Measurements from ENCODE around the gene HIF3A. TPM values are rescaled to one million over a fixed set of nuclear protein-coding genes. Genes with fewer than 3 reads are reported as not detected.

The HIF3A gene
- total and polyA plus RNA-seq, 2 of the 4 experiments (the other 2 are of a cell fraction), result 0.02 TPM; not detected in 1

DNA sequence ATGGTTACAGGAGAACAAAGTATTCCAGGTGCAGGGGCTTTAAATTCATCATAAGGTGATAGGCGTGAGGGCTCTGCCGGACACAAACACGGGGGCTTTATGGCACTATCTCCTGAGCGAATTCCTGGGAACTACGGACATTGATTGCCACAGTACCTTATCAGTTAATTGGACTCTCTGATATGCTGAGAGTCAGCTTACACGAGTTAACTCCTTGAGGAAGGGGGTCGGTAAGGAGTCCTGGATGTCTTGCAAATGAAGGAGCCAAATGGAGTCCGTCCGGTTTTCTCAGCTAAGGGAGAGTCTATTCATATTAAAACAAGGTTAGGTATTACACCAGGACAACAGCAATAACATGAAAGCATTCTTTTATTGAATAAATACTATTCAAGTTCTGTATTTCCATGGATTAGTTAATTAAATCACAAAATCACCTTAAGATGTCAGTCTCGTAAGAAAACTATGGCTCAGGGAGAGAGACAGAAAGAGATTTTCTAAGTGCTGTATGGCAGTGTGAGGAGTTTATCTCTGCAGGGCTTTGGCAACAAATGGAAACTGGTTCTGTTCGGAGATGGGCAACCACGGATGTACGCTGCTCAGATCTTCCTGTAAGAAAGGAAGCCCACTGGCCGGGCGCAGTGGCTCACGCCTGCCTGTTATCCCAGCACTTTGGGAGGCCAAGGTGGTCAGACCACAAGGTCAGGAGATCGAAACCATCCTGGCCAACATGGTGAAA lies 26.2 kb upstream of the HIF3A start:
- Histone ChIP-seq H3K4me2 (ENCODE audit: low read depth, low read length) (no peak overlapping the region), H3K56ac (ENCODE audit: extremely low read depth, insufficient read depth, low read length) (no peak overlapping the region), H3K36me3 (ENCODE audit: control insufficient read depth, insufficient read depth, low read length) (no peaks in the 10 kb centered on the region), H2AK5ac (ENCODE audit: low read depth, low read length) (no peak overlapping the region), H2AK9ac (replicated peaks; ENCODE audit: low read depth, low read length, poor library complexity) (no peak overlapping the region), H2BK120ac (ENCODE audit: low read depth, low read length) (no peak overlapping the region), H4K91ac (ENCODE audit: insufficient read depth, low read depth, low read length) (no peak overlapping the region), H3K79me1 (ENCODE audit: low read depth in 1 of 2, low read length in 2 of 2) (no peaks in the 10 kb centered on the region), H3K9me1 (ENCODE audit: insufficient read depth, low read length) (peaks cover 3% of the 10 kb centered on the region; the same call in 1 of the 2 replicates), H2BK15ac (ENCODE audit: low read depth, low read length) (no peak overlapping the region), H3K4ac (ENCODE audit: low read depth, low read length) (no peak overlapping the region), H3K14ac (replicated peaks; ENCODE audit: low read depth, low read length) (no peak overlapping the region), H4K5ac (ENCODE audit: low read depth, low read length) (no peak overlapping the region), H3K9ac (ENCODE audit: low read depth, low read length) (no peak overlapping the region), H2BK5ac (ENCODE audit: low read depth, low read length, poor library complexity, severe bottlenecking) (no peak overlapping the region), H4K8ac (ENCODE audit: low read depth in 2 of 2, low read length in 2 of 2) (no peak overlapping the region), H3K27ac (ENCODE audit: insufficient read depth, low read length) (no peak overlapping the region), H4K20me1 (ENCODE audit: insufficient read depth, low read length) (no peaks in the 10 kb centered on the region; the same call in 1 of the 2 replicates), H2BK20ac (ENCODE audit: low read depth, low read length) (no peak overlapping the region), H2AFZ (replicated peaks; ENCODE audit: low read length, poor library complexity) (no peak overlapping the region), H3K27me3 (ENCODE audit: control insufficient read depth, insufficient read depth, low read length) (peaks cover 22% of the 10 kb centered on the region), H3K4me3 (ENCODE audit: insufficient read depth, low read depth, low read length) (no peak overlapping the region), H3K23ac (ENCODE audit: low read depth, low read length) (no peak overlapping the region), H3K18ac (ENCODE audit: low read depth, low read length) (no peak overlapping the region), H3K4me1 (ENCODE audit: control insufficient read depth, insufficient read depth, low read length) (peaks cover 3% of the 10 kb centered on the region; the same call in 1 of the 2 replicates), H3K9me3 (ENCODE audit: control insufficient read depth, insufficient read depth, low read length) (no peaks in the 10 kb centered on the region)
- TF ChIP-seq CHD1 (IDR thresholded peaks at IDR 0.05; ENCODE audit: low read depth, low read length), result no peak
- TF ChIP-seq CEBPB (IDR thresholded peaks at IDR 0.05; ENCODE audit: low read depth, low read length), result no peak
- no peak for TF ChIP-seq SMC3 (IDR thresholded peaks at IDR 0.05; ENCODE audit: low read depth, low read length)
- no peak for TF ChIP-seq POLR2A (IDR thresholded peaks at IDR 0.05; ENCODE audit: low read depth, low read length)
- TF ChIP-seq BHLHE40 (IDR thresholded peaks at IDR 0.05; ENCODE audit: low read depth, low read length), result no peak
- TF ChIP-seq RFX5 (IDR thresholded peaks at IDR 0.05; ENCODE audit: low read depth, low read length), result no peak
- no peak for TF ChIP-seq MAZ (IDR thresholded peaks at IDR 0.05; ENCODE audit: borderline replicate concordance, low read depth, low read length)
- no peak for TF ChIP-seq FOS (IDR thresholded peaks at IDR 0.05; ENCODE audit: low read depth, low read length)
- TF ChIP-seq MXI1 (IDR thresholded peaks at IDR 0.05; ENCODE audit: borderline replicate concordance, low read depth, low read length), result no peak
- no peak for TF ChIP-seq RAD21 (IDR thresholded peaks at IDR 0.05; ENCODE audit: low read length)
- TF ChIP-seq MAFK (IDR thresholded peaks at IDR 0.05; ENCODE audit: low read depth, low read length), result no peak
- TF ChIP-seq, protein P1, sequence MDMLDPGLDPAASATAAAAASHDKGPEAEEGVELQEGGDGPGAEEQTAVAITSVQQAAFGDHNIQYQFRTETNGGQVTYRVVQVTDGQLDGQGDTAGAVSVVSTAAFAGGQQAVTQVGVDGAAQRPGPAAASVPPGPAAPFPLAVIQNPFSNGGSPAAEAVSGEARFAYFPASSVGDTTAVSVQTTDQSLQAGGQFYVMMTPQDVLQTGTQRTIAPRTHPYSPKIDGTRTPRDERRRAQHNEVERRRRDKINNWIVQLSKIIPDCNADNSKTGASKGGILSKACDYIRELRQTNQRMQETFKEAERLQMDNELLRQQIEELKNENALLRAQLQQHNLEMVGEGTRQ (IDR thresholded peaks at IDR 0.05; ENCODE audit: low read depth, low read length), result no peak
- TF ChIP-seq CTCF (conservative IDR thresholded peaks at IDR 0.05; ENCODE audit: low read depth, low read length), result no peak
- TF ChIP-seq NFE2L2 (IDR thresholded peaks at IDR 0.05; ENCODE audit: low read depth, low read length), result no peak
- intact Hi-C loops (cut with micrococcal nuclease), result no loop called here
- ATAC-seq (ENCODE audit: low read depth), result no peak
- BruUV-seq (replicated peaks), result no TSS peak
- POLR2A ChIA-PET (ENCODE audit: unreplicated experiment), result no interaction called here
- in situ Hi-C loops (cut with MboI; ENCODE audit: low sequenced_read_pairs), result no loop called here
- CTCF ChIA-PET, result no interaction called here
- dilution Hi-C loops (cut with HindIII; ENCODE audit: low sequenced_read_pairs, unreplicated experiment), result no loop called here
- no peak for DNase-seq
- 87% methylated on average over 3 of the region's 17 CpGs; no CpG with 5 or more reads in 1 of the 2 experiments for WGBS, 2 experiments (ENCODE audit: extremely low coverage in 2 of 2, insufficient read length in 1 of 2)
